Panc1 (cell line): Measurements from ENCODE around the gene FAM83C.
A peak's percentile ranks its signal among the peaks of the same experiment; 100 is the strongest.

Experiments used
- CTCF ChIP-seq: fragments of 450-650 bp; IDR thresholded peaks from 2 replicates; pipeline ENCODE4 v1.5.1; 2017; ENCODE audit warnings: mild to moderate bottlenecking
- POLR2AphosphoS5 ChIP-seq: IDR thresholded peaks from 2 replicates; pipeline ENCODE4 v1.6.1; 2012; ENCODE audit warnings: mild to moderate bottlenecking, low read depth, low read length, moderate library complexity
- TCF7L2 ChIP-seq: IDR thresholded peaks from 2 replicates; pipeline ENCODE4 v1.6.1; 2011; ENCODE audit warnings: mild to moderate bottlenecking, low read depth, low read length, inconsistent platforms

GRCh38 chr20:35269055-35269781 lies 23.0 kb downstream of the FAM83C start:
- TF ChIP-seq CTCF = peak; percentile 93
- TF ChIP-seq TCF7L2 = no peak
- no peak for TF ChIP-seq POLR2AphosphoS5
